Panc1 (cell line): ENCODE measurements around the gene CD226. TPM values are rescaled to one million over a fixed set of nuclear protein-coding genes. Genes with fewer than 3 reads are reported as not detected.

Experiments used
- ATAC-seq: fragments of 200-7000 bp; cut with Tn5 transposase; 2 replicates; pipeline ENCODE4 v1.9.1; 2020; ENCODE audit warnings: mild to moderate bottlenecking, moderate library complexity
- BruUV-seq: library from RNA; stranded (reverse); fragments of 400-500 nt; replicated peaks from 2 replicates; lab custom pipeline; 2021; lab: Mats Ljungman, UMichigan
- CTCF ChIA-PET: fragments of 300-600 bp; sonication (Branson Sonifier 250); formaldehyde crosslinking; loops from one replicate; lab custom pipeline; 2022; ENCODE audit warnings: antibody characterized with exemption; lab: Charles Lee
- POLR2A ChIA-PET: fragments of 300-600 bp; sonication (Branson Sonifier 250); formaldehyde crosslinking; loops from one replicate; lab custom pipeline; 2022; ENCODE audit warnings: antibody characterized with exemption; lab: Charles Lee
- DNase-seq: peaks from one replicate; pipeline ENCODE4 v3.0.0-alpha.2; 2010; ENCODE audit warnings: low read depth, low spot score
- H3K27ac ChIP-seq: 2 replicates; pipeline ENCODE4 v1.5.1; 2011; ENCODE audit warnings: mild to moderate bottlenecking, low read length, inconsistent platforms
- H3K27me3 ChIP-seq: fragments of 200-500 bp; sonication (Bioruptor generic); 2 replicates; pipeline ENCODE4 v1.6.0; 2014; ENCODE audit warnings: low read length, inconsistent platforms; ENCODE audit not compliant: control insufficient read depth, insufficient read depth
- H3K36me3 ChIP-seq: fragments of 200-500 bp; sonication (Bioruptor generic); 2 replicates; pipeline ENCODE4 v1.5.1; 2014; ENCODE audit warnings: inconsistent platforms, mild to moderate bottlenecking, low read length, moderate library complexity; ENCODE audit not compliant: control insufficient read depth, insufficient read depth
- H3K4me1 ChIP-seq: 2 replicates; pipeline ENCODE4 v1.5.1; 2011; ENCODE audit warnings: inconsistent platforms, mild to moderate bottlenecking, low read length, moderate library complexity; ENCODE audit not compliant: control insufficient read depth, insufficient read depth
- H3K4me3 ChIP-seq, 2 experiments: 2 replicates each; pipeline ENCODE4 v1.5.1; 2011 to 2012; ENCODE audit warnings: low read depth in 2 of 2, low read length in 2 of 2, mild to moderate bottlenecking in 2 of 2, inconsistent platforms in 1 of 2, moderate library complexity in 1 of 2
- H3K9me3 ChIP-seq: fragments of 200-500 bp; sonication (Bioruptor generic); 2 replicates; pipeline ENCODE4 v1.5.1; 2014; ENCODE audit warnings: low read depth, mild to moderate bottlenecking, inconsistent platforms, low read length, moderate library complexity; ENCODE audit not compliant: control insufficient read depth, insufficient read depth
- POLR2AphosphoS5 ChIP-seq: IDR thresholded peaks from 2 replicates; pipeline ENCODE4 v1.6.1; 2012; ENCODE audit warnings: mild to moderate bottlenecking, low read depth, low read length, moderate library complexity
- SIN3A ChIP-seq: IDR thresholded peaks from 2 replicates; pipeline ENCODE4 v1.6.1; 2012; ENCODE audit warnings: low read depth, mild to moderate bottlenecking, low read length, moderate library complexity, borderline replicate concordance; ENCODE audit not compliant: insufficient read depth
- TCF7L2 ChIP-seq: IDR thresholded peaks from 2 replicates; pipeline ENCODE4 v1.6.1; 2011; ENCODE audit warnings: mild to moderate bottlenecking, low read depth, low read length, inconsistent platforms
- in situ Hi-C: cut with HindIII; loops from 2 replicates; pipeline ENCODE4 v1.10.0; 2016; ENCODE audit warnings: low sequenced_read_pairs, low pct_unique_long_range_greater_than_20kb
- intact Hi-C: fragments of 100-400 bp; cut with micrococcal nuclease; formaldehyde crosslinking; loops from one replicate; pipeline ENCODE4 v1.10.0; 2022; ENCODE audit not compliant: unreplicated experiment
- total RNA-seq: library from RNA; stranded (reverse); gene quantifications from one replicate; pipeline ENCODE4 v1.2.1, GENCODE V29; 2021; ENCODE audit not compliant: unreplicated experiment
- TF ChIP-seq, protein P1 (sequence below): fragments of 450-650 bp; IDR thresholded peaks from 2 replicates; pipeline ENCODE4 v1.5.1; 2017; ENCODE audit warnings: mild to moderate bottlenecking
- TF ChIP-seq, protein P2 (sequence below), 2 experiments: IDR thresholded peaks; 2 replicates each; pipeline ENCODE4 v1.6.1; 2011 to 2012; ENCODE audit warnings: low read depth in 2 of 2, control low read depth in 1 of 2, low read length in 1 of 2, mild to moderate bottlenecking in 1 of 2, moderate library complexity in 1 of 2; ENCODE audit not compliant: insufficient read depth in 1 of 2

CD226 gene
- total RNA-seq, 1 experiment from 2014 or later, result 0.95 TPM

DNA sequence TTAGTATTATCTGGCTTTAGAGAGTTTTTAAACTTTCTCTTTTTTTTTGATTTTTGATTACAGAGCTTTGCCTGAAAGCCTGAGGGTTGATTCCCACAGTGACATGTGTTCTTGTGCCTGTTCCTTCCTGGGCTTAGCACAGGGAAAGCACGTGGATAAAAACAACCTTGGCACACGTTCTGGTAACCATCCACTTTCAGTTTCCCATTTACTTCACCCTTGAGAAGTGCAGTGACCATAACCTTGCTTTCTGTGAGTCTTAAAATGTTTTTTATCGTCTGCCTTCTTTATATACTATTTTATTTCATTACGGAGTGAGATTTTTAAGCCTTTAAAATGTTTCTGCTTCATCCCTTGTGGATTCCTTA lies 11.5 kb downstream of the CD226 start:
- H3K4me3 ChIP-seq, result no peak overlapping the region
- in situ Hi-C loops, result no loop called here
- ChIA-PET POLR2A (no interaction called here), CTCF (no interaction called here)
- H3K4me1 ChIP-seq, result no peaks in the 10 kb centered on the region
- H3K27ac ChIP-seq, result no peak overlapping the region
- BruUV-seq, result no TSS peak
- H3K27me3 ChIP-seq, result no peaks in the 10 kb centered on the region
- no peak for ATAC-seq
- H3K36me3 ChIP-seq, result no peaks in the 10 kb centered on the region
- H3K9me3 ChIP-seq, result no peaks in the 10 kb centered on the region
- DNase-seq, result no peak
- intact Hi-C loops, result no loop called here
- TF ChIP-seq POLR2AphosphoS5 (no peak), TCF7L2 (no peak), SIN3A (no peak)
- TF ChIP-seq, protein P1, sequence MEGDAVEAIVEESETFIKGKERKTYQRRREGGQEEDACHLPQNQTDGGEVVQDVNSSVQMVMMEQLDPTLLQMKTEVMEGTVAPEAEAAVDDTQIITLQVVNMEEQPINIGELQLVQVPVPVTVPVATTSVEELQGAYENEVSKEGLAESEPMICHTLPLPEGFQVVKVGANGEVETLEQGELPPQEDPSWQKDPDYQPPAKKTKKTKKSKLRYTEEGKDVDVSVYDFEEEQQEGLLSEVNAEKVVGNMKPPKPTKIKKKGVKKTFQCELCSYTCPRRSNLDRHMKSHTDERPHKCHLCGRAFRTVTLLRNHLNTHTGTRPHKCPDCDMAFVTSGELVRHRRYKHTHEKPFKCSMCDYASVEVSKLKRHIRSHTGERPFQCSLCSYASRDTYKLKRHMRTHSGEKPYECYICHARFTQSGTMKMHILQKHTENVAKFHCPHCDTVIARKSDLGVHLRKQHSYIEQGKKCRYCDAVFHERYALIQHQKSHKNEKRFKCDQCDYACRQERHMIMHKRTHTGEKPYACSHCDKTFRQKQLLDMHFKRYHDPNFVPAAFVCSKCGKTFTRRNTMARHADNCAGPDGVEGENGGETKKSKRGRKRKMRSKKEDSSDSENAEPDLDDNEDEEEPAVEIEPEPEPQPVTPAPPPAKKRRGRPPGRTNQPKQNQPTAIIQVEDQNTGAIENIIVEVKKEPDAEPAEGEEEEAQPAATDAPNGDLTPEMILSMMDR, result no peak
- TF ChIP-seq, protein P2, sequence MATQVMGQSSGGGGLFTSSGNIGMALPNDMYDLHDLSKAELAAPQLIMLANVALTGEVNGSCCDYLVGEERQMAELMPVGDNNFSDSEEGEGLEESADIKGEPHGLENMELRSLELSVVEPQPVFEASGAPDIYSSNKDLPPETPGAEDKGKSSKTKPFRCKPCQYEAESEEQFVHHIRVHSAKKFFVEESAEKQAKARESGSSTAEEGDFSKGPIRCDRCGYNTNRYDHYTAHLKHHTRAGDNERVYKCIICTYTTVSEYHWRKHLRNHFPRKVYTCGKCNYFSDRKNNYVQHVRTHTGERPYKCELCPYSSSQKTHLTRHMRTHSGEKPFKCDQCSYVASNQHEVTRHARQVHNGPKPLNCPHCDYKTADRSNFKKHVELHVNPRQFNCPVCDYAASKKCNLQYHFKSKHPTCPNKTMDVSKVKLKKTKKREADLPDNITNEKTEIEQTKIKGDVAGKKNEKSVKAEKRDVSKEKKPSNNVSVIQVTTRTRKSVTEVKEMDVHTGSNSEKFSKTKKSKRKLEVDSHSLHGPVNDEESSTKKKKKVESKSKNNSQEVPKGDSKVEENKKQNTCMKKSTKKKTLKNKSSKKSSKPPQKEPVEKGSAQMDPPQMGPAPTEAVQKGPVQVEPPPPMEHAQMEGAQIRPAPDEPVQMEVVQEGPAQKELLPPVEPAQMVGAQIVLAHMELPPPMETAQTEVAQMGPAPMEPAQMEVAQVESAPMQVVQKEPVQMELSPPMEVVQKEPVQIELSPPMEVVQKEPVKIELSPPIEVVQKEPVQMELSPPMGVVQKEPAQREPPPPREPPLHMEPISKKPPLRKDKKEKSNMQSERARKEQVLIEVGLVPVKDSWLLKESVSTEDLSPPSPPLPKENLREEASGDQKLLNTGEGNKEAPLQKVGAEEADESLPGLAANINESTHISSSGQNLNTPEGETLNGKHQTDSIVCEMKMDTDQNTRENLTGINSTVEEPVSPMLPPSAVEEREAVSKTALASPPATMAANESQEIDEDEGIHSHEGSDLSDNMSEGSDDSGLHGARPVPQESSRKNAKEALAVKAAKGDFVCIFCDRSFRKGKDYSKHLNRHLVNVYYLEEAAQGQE (IDR thresholded peaks at IDR 0.05; ENCODE audit: insufficient read depth in 1 of 2, low read depth in 2 of 2, low read length in 1 of 2), result no peak

GRCh38 chr18:69935319-69936190 lies 12.1 kb downstream of the CD226 start:
- Histone ChIP-seq H3K9me3 (no peaks in the 10 kb centered on the region), H3K4me1 (no peaks in the 10 kb centered on the region), H3K36me3 (no peaks in the 10 kb centered on the region), H3K27me3 (no peaks in the 10 kb centered on the region), H3K27ac (no peak overlapping the region), H3K4me3 (no peak overlapping the region)
- CTCF ChIA-PET, result no interaction called here
- intact Hi-C loops, result no loop called here
- TF ChIP-seq, protein P2 (IDR thresholded peaks at IDR 0.05; ENCODE audit: insufficient read depth in 1 of 2, low read depth in 2 of 2, low read length in 1 of 2), result no peak
- TF ChIP-seq TCF7L2, result no peak
- in situ Hi-C loops, result no loop called here
- BruUV-seq, result no TSS peak
- no peak for ATAC-seq
- POLR2A ChIA-PET, result no interaction called here
- DNase-seq, result no peak
